NOMO-1 treated with dmso at 0.1 percent for 144 hours (cell line): Measurements from ENCODE around the gene ISG15.
"Not testable (repeated sequence)": the region's sequence is repeated elsewhere in the genome, so short reads cannot be mapped to it uniquely, and the experiment has no call there.

Experiments
- DNase-seq: peaks from one replicate; lab custom pipeline; 2025; ENCODE audit not compliant: unreplicated experiment; lab: John Stamatoyannopoulos, UW

Gene ISG15

GRCh38 chr1:1044455-1045078 is 31.3 kb downstream of the ISG15 start:
- no peak for DNase-seq

GRCh38 chr1:1045129-1045528 is 31.8 kb downstream of the ISG15 start:
- no peak for DNase-seq

GRCh38 chr1:1046243-1046642 is 32.9 kb downstream of the ISG15 start:
- no peak for DNase-seq

GRCh38 chr1:1046767-1047166 is 33.5 kb downstream of the ISG15 start:
- DNase-seq = no peak

GRCh38 chr1:1047407-1047806 is 34.1 kb downstream of the ISG15 start:
- DNase-seq = no peak

GRCh38 chr1:1047963-1048362 is 34.7 kb downstream of the ISG15 start:
- no peak for DNase-seq

GRCh38 chr1:1048765-1049164 is 35.5 kb downstream of the ISG15 start:
- DNase-seq = no peak

- no peak for DNase-seq
These were observed 36.2 kb downstream of the ISG15 start for GRCh38 chr1:1049318-1050165.

GRCh38 chr1:1050577-1051052 is 37.3 kb downstream of the ISG15 start:
- no peak for DNase-seq

GRCh38 chr1:1051127-1051810 is 38.0 kb downstream of the ISG15 start:
- no peak for DNase-seq

- no peak for DNase-seq
These were observed 38.9 kb downstream of the ISG15 start for GRCh38 chr1:1052003-1052840.

GRCh38 chr1:1053022-1053421 is 39.7 kb downstream of the ISG15 start:
- DNase-seq = no peak

- DNase-seq = no peak
These were observed 40.4 kb downstream of the ISG15 start for GRCh38 chr1:1053682-1054081.

GRCh38 chr1:1054099-1054700 is 40.9 kb downstream of the ISG15 start:
- no peak for DNase-seq

- no peak for DNase-seq
These were observed 41.7 kb downstream of the ISG15 start for GRCh38 chr1:1054971-1055370.

GRCh38 chr1:1055841-1056736 is 42.8 kb downstream of the ISG15 start:
- no peak for DNase-seq

GRCh38 chr1:1057769-1058087 is 44.4 kb downstream of the ISG15 start:
- DNase-seq = not testable (repeated sequence)

GRCh38 chr1:1058088-1058905 is 45.0 kb downstream of the ISG15 start:
- DNase-seq = no peak
